Measurements from ENCODE around the gene FAM216A.
"Not testable (repeated sequence)": the region's sequence is repeated elsewhere in the genome, so short reads cannot be mapped to it uniquely, and the experiment has no call there.

FAM216A gene

GRCh38 chr12:110468214-110469048 is at the start of gene FAM216A, which contains the start of gene GPN3:
Gene FAM216A (plus strand): TSS chr12:110468845. CDS start chr12:110468876, 31 bp downstream.
Gene GPN3 (minus strand): TSS chr12:110468257. CDS start chr12:110468203, 54 bp downstream.
- peak; percentile 95 for DNase-seq

- DNase-seq, result not testable (repeated sequence)
These were observed 48.0 kb upstream of the FAM216A start for GRCh38 chr12:110420644-110421043.

GRCh38 chr12:110421159-110421661 is 47.4 kb upstream of the FAM216A start:
- no peak for DNase-seq

- no peak for DNase-seq
These were observed 46.9 kb upstream of the FAM216A start for GRCh38 chr12:110421701-110422100.

- DNase-seq, result no peak
These were observed 44.4 kb upstream of the FAM216A start for GRCh38 chr12:110424237-110424636.

GRCh38 chr12:110426406-110426805 is 42.2 kb upstream of the FAM216A start:
- no peak for DNase-seq

- DNase-seq, result not testable (repeated sequence)
These were observed 39.0 kb upstream of the FAM216A start for GRCh38 chr12:110429676-110430075.

GRCh38 chr12:110431957-110432587 is 36.6 kb upstream of the FAM216A start:
- DNase-seq, result no peak

GRCh38 chr12:110436231-110436630 is 32.4 kb upstream of the FAM216A start:
- no peak for DNase-seq

- no peak for DNase-seq
These were observed 24.2 kb upstream of the FAM216A start for GRCh38 chr12:110444455-110444854.

GRCh38 chr12:110449799-110450497 is 18.7 kb upstream of the FAM216A start, which contains the start of gene ARPC3:
Gene ARPC3 (minus strand): TSS chr12:110450337. CDS start chr12:110450260, 77 bp downstream.
- peak; percentile 95 for DNase-seq

- DNase-seq, result no peak
These were observed 17.4 kb upstream of the FAM216A start for GRCh38 chr12:110451263-110451662.

GRCh38 chr12:110453569-110454296 is 14.9 kb upstream of the FAM216A start:
- no peak for DNase-seq

GRCh38 chr12:110458756-110459155 is 9.9 kb upstream of the FAM216A start:
- no peak for DNase-seq

- DNase-seq, result not testable (repeated sequence)
These were observed 7.5 kb upstream of the FAM216A start for GRCh38 chr12:110461189-110461588.

- no peak for DNase-seq
These were observed 3.6 kb upstream of the FAM216A start for GRCh38 chr12:110465024-110465423.

- not testable (repeated sequence) for DNase-seq
These were observed 2.9 kb upstream of the FAM216A start for GRCh38 chr12:110465765-110466164.

GRCh38 chr12:110466791-110467190 is 1.9 kb upstream of the FAM216A start:
- no peak for DNase-seq

GRCh38 chr12:110467847-110468213 is 815 bp upstream of the FAM216A start:
- DNase-seq, result no peak

- no peak for DNase-seq
These were observed 6.8 kb downstream of the FAM216A start for GRCh38 chr12:110475426-110475825.

- no peak for DNase-seq
These were observed 30.5 kb downstream of the FAM216A start for GRCh38 chr12:110498984-110499706.

GRCh38 chr12:110501399-110501751 is 32.7 kb downstream of the FAM216A start:
- peak; percentile 43 for DNase-seq
